ENCODE data around the gene CRYZL1.
"Not testable (repeated sequence)": the region's sequence is repeated elsewhere in the genome, so short reads cannot be mapped to it uniquely, and the experiment has no call there.

The CRYZL1 gene

GRCh38 chr21:33660406-33660805 is 18.9 kb upstream of the CRYZL1 start:
- DNase-seq = no peak

GRCh38 chr21:33659568-33659949 is 18.0 kb upstream of the CRYZL1 start:
- DNase-seq = no peak

GRCh38 chr21:33658919-33659567 is 17.5 kb upstream of the CRYZL1 start:
- DNase-seq = no peak

- no peak for DNase-seq
Observed at GRCh38 chr21:33657124-33657820, 15.7 kb upstream of the CRYZL1 start.

- DNase-seq = no peak
Observed at GRCh38 chr21:33655588-33656221, 14.2 kb upstream of the CRYZL1 start.

- DNase-seq = no peak
Observed at GRCh38 chr21:33654412-33654811, 12.9 kb upstream of the CRYZL1 start.

- DNase-seq = no peak
Observed at GRCh38 chr21:33651965-33652680, 10.6 kb upstream of the CRYZL1 start.

GRCh38 chr21:33650929-33651509 is 9.5 kb upstream of the CRYZL1 start:
- DNase-seq = no peak

- DNase-seq = no peak
Observed at GRCh38 chr21:33650230-33650629, 8.7 kb upstream of the CRYZL1 start.

- no peak for DNase-seq
Observed at GRCh38 chr21:33648555-33648954, 7.0 kb upstream of the CRYZL1 start.

- DNase-seq = no peak
Observed at GRCh38 chr21:33647587-33647986, 6.0 kb upstream of the CRYZL1 start.

GRCh38 chr21:33645730-33646129 is 4.2 kb upstream of the CRYZL1 start:
- DNase-seq = no peak

- no peak for DNase-seq
Observed at GRCh38 chr21:33644383-33645074, 3.0 kb upstream of the CRYZL1 start.

GRCh38 chr21:33643658-33644311 is 2.2 kb upstream of the CRYZL1 start:
- no peak for DNase-seq

- DNase-seq = peak; percentile 7
Observed at GRCh38 chr21:33642896-33643657, 1.5 kb upstream of the CRYZL1 start.

GRCh38 chr21:33642027-33642895 is 720 bp upstream of the CRYZL1 start, which contains the start of gene ITSN1:
ITSN1 (plus strand) TSS chr21:33642501; CDS start chr21:33718829, 76,328 bp downstream.
- DNase-seq = peak; percentile 99

GRCh38 chr21:33640697-33641351 is 717 bp downstream of the CRYZL1 start:
- DNase-seq = peak; percentile 37

- DNase-seq = no peak
Observed at GRCh38 chr21:33634254-33634653, 7.3 kb downstream of the CRYZL1 start.

- not testable (repeated sequence) for DNase-seq
Observed at GRCh38 chr21:33626151-33626550, 15.4 kb downstream of the CRYZL1 start.
